ENCODE results near the gene TAP1.

DNA sequence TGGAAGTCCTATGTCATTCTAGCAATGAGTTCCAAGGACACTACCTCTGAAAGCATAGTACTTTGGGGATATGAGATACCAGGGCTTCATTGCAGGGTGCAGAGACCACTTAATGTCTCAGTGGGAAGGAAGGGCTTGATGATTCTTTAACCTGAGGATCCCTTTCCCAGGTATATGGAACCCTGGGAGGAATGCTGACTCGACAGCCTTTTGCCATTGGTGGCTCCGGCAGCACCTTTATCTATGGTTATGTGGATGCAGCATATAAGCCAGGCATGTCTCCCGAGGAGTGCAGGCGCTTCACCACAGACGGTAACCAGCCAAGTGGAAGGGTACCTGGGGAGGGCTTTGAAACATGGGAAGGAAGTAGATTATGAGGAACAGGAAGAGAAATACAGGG, 4.7 kb upstream of the TAP1 start:
- TF ChIP-seq POLR2A (IDR thresholded peaks at IDR 0.05) (no peak), CTCF (IDR thresholded peaks at IDR 0.05) (no peak), EP300 (IDR thresholded peaks at IDR 0.05) (no peak)

Data from tibial nerve (tissue), 4 donors.